ENCODE measurements around the gene C1orf87.

C1orf87 gene

GRCh38 chr1:60073605-60074278, at the start of gene C1orf87:
Gene C1orf87 (minus strand): TSS chr1:60073770. CDS start chr1:60072643, 1,127 bp downstream.
- DNase-seq (ENCODE audit: low read depth in 2 of 3, low spot score in 1 of 3) = no peak

- no peak for DNase-seq (ENCODE audit: low read depth in 2 of 3, low spot score in 1 of 3)
Observed at GRCh38 chr1:60118085-60118484, 44.5 kb upstream of the C1orf87 start.

GRCh38 chr1:60114745-60115318, 41.3 kb upstream of the C1orf87 start:
- DNase-seq (ENCODE audit: low read depth in 2 of 3, low spot score in 1 of 3) = no peak

GRCh38 chr1:60113596-60113995, 40.0 kb upstream of the C1orf87 start:
- no peak for DNase-seq (ENCODE audit: low read depth in 2 of 3, low spot score in 1 of 3)

- DNase-seq (ENCODE audit: low read depth in 2 of 3, low spot score in 1 of 3) = no peak
Observed at GRCh38 chr1:60113028-60113427, 39.5 kb upstream of the C1orf87 start.

- no peak for DNase-seq (ENCODE audit: low read depth in 2 of 3, low spot score in 1 of 3)
Observed at GRCh38 chr1:60111716-60112115, 38.1 kb upstream of the C1orf87 start.

GRCh38 chr1:60111118-60111517, 37.5 kb upstream of the C1orf87 start:
- DNase-seq (ENCODE audit: low read depth in 2 of 3, low spot score in 1 of 3) = no peak

GRCh38 chr1:60108196-60108595, 34.6 kb upstream of the C1orf87 start:
- DNase-seq (ENCODE audit: low read depth in 2 of 3, low spot score in 1 of 3) = no peak

GRCh38 chr1:60103186-60103585, 29.6 kb upstream of the C1orf87 start:
- DNase-seq (ENCODE audit: low read depth in 2 of 3, low spot score in 1 of 3) = no peak

- no peak for DNase-seq (ENCODE audit: low read depth in 2 of 3, low spot score in 1 of 3)
Observed at GRCh38 chr1:60102267-60103061, 28.9 kb upstream of the C1orf87 start.

GRCh38 chr1:60101516-60101915, 27.9 kb upstream of the C1orf87 start:
- DNase-seq (ENCODE audit: low read depth in 2 of 3, low spot score in 1 of 3) = no peak

- no peak for DNase-seq (ENCODE audit: low read depth in 2 of 3, low spot score in 1 of 3)
Observed at GRCh38 chr1:60091195-60091715, 17.7 kb upstream of the C1orf87 start.

- DNase-seq (ENCODE audit: low read depth in 2 of 3, low spot score in 1 of 3) = no peak
Observed at GRCh38 chr1:60090655-60091054, 17.1 kb upstream of the C1orf87 start.

GRCh38 chr1:60088620-60089155, 15.1 kb upstream of the C1orf87 start:
- no peak for DNase-seq (ENCODE audit: low read depth in 2 of 3, low spot score in 1 of 3)

GRCh38 chr1:60087681-60088080, 14.1 kb upstream of the C1orf87 start:
- DNase-seq (ENCODE audit: low read depth in 2 of 3, low spot score in 1 of 3) = no peak

GRCh38 chr1:60078182-60078581, 4.6 kb upstream of the C1orf87 start:
- no peak for DNase-seq (ENCODE audit: low read depth in 2 of 3, low spot score in 1 of 3)

GRCh38 chr1:60071296-60071695, 2.3 kb downstream of the C1orf87 start:
- no peak for DNase-seq (ENCODE audit: low read depth in 2 of 3, low spot score in 1 of 3)

GRCh38 chr1:60069691-60070090, 3.9 kb downstream of the C1orf87 start:
- DNase-seq (ENCODE audit: low read depth in 2 of 3, low spot score in 1 of 3) = no peak

- DNase-seq (ENCODE audit: low read depth in 2 of 3, low spot score in 1 of 3) = no peak
Observed at GRCh38 chr1:60068393-60069045, 5.1 kb downstream of the C1orf87 start.

GRCh38 chr1:60066001-60066400, 7.6 kb downstream of the C1orf87 start:
- no peak for DNase-seq (ENCODE audit: low read depth in 2 of 3, low spot score in 1 of 3)

- no peak for DNase-seq (ENCODE audit: low read depth in 2 of 3, low spot score in 1 of 3)
Observed at GRCh38 chr1:60065199-60065598, 8.4 kb downstream of the C1orf87 start.

Measured in stimulated activated CD4-positive, alpha-beta T cell treated with anti-CD3 and anti-CD28 coated beads, Interleukin-12 subunit alpha, Interleukin-12 subunit beta, amount 100 ng/mL, for 48 hours (primary cell).